HL-60/S4 (cell line): ENCODE results near the gene PRKCH.

Experiments used
- in situ Hi-C: fragments of 300-500 bp; cut with MboI; formaldehyde crosslinking; loops from 2 replicates; pipeline ENCODE4 v1.14.3; 2022; ENCODE audit warnings: low sequenced_read_pairs

PRKCH gene

DNA sequence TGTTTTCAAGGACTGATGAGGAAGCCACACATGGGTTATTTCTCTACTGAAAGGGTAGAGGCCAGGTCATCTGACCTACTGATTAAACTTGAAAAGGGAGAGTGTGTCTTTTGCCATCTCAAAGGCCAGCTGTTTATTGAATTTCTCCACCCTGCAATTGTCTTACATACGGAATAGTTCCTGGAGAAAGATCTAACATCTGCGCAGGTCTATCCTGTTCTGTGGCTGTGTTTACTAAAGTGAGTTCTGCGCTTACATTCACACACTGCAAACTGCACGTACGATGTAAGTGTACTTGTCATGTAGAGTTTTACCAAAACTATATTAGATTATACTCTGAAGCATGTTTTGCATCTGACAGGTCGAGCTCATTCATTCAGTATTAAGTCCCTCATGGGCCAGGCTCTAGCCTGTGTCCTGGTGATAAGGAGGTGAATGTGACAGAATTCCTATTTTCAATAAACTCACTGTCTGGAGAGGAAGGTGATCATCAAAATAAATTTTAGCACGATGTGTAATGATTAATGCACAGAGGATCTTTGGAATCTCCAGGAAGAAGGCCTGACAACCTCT, 96.6 kb downstream of the PRKCH start:
- in situ Hi-C loops, result no loop called here

DNA sequence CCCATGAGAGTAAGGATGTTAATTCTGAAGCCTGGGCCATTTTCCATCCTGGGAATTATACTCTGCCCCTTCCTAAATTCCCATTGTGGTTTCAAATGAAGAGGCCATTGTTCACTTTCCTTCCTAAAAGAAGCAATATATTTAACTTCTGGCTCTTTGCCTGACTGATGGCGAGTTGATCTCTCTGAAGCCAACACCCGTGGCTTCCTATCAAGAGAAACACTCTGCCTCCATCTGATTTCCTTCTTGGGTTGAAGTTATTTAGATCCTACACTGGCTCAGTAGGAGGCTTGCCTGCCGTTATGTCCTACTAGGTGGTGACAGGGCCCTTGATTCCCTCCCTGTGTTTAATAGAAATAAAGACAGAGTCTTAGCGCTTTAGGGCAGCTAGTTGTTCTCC, 97.4 kb downstream of the PRKCH start:
- in situ Hi-C loops, result no loop called here

DNA sequence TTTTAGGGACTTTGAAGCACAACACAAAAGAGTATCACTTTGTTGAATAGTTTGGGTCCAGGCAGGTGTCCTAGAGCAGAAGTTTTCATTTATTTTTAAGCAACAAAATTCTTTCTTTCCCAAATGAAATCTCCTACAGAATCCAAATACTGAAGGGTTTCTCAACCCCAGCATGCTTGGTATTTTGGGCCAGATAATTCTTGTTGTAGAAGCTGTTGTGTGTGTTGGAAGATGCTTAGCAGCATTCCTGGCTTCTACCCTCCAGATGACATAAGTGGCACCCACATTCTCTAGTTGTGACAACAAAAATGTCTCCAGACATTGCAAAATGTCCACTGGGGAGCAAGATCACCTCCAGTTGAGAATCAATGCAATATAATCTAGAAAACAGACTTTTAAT, 97.8 kb downstream of the PRKCH start:
- in situ Hi-C loops, result no loop called here

DNA sequence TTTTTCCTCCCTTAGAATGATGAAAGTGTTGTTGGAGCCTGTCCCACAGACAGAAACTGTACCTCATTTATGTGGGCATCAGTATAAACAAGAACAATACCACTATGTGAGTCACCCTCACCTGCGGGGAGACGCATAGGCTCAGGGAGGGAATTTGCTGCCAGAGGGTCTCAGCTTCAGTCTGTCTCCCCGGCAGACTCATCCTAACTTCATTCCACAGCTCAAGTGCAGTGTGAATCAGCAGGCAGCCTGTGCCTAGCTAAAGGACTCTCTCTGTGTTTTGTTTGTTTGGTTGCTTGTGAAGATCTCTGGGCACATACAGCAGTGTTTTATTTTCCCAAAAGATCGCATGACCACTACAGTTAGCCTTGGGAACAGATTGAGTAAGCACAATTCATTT, 98.9 kb downstream of the PRKCH start:
- in situ Hi-C loops, result no loop called here

DNA sequence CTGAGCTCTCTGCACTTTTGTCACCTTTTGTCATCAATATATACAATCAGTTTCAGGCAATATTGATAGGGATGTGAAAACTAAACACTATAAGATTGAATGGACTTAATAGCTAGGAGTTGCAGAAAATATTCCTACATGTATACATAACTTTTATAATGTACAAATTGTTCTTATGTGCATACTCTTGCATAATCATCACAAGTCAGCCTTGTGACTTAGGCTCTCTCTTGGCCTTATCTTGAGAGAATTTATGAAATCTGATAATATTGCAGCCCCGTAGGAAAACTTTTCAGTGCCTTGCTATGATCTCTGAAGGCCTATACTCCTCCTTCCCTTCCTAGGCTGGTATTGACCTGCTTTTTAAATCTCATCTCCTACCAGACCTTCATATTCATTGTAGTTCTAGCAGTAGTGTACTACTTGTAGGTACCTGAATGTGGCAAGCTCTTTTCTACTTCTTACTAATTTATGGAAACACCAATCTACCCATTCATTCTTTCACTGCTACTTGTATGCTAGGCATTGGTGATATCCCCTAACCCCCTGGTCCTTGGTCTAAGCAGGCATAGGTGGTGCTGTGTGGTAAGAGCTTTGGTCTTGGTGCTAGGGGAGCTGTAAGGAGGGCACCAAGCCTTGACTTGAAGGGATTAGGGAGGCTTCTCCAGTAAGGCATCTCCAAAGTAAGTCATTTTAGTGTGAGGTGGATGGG, 100.0 kb downstream of the PRKCH start:
- in situ Hi-C loops, result no loop called here

DNA sequence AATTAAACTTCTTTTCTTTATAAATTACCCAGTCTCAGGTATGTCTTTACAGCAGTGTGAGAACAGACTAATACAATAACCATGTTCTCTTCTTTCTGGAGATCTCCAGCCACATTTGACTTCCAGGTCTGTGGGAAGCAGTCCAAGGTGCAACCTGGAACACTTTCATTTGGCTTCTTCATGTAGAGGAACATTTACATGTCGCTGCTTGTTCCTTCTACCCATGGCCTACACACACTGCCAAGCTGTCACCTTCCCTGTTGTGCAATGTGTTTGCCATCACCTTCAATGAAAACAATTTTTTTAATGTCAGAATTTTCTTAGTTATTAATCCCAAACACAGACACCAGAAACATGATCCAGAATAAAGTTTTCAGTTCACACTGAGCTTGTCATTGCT, 104.7 kb downstream of the PRKCH start:
- in situ Hi-C loops, result no loop called here

DNA sequence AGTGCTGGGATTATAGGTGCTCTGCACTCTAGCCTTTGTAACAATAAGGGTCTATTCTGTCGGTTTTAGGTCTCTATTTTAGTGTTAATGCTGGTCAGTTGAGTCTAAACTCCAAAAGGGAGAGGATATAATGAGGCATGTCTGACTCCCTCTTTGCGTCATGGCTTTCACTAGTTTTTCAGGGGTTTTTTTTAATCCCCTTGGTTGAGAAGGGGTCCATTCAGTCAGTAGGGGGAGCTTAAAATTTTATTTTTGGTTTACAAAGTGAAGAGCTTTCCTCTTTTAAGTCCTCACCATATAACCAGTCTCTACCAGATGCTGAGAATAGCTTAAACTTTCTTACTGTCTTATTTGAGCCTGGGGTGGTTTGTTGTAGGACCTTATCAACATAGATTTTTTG, 106.9 kb downstream of the PRKCH start:
- in situ Hi-C loops, result no loop called here

DNA sequence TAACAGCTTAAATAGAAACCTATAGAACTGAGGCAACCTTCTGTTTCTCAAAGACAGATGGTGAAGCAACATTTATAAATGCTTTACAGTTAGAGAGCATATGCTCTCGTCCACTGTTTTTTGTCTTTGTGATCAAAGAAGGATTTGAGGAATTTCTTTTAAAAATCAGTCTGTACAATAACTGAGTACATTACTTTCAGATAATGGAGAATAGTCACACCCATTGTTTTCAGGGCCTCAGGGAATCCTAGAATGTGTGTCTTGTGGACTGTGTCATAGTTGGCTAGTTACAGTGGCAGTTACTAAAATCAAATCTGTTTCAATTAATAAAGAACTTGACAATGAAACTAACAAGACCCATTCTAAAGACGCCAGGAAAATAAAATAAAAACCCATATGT, 107.9 kb downstream of the PRKCH start:
- in situ Hi-C loops, result no loop called here

DNA sequence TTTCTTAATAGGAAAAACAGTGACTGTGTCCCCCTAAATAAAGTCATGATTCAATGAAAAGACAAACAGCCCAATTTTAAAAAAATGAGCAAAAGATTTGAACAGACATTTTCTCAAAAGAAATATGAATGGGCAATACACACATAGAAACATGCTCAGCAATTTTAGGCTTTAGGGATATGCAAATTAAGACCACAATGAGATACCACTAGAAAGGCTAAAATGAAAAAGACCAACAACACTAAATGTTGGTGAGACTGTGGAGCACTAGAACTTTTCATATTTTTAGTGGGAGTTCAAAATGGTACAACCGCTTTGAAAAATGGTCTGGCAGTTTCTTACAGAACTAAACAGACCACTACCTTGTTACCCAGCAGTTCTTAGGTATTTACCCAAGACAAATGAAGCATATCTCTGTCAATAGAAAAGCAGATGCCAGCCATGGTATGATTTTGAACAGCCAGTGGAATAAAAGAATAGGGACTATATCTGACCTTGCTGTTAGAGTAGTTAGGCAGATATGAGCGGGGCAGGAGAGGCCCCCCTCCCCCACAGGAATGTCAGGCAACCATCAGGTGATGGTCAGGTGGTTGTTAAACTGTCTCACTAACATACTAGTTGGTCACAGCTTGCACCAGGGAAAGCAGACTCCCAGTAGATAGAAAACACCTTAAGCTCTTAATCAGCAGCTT, 108.8 kb downstream of the PRKCH start:
- in situ Hi-C loops, result no loop called here

DNA sequence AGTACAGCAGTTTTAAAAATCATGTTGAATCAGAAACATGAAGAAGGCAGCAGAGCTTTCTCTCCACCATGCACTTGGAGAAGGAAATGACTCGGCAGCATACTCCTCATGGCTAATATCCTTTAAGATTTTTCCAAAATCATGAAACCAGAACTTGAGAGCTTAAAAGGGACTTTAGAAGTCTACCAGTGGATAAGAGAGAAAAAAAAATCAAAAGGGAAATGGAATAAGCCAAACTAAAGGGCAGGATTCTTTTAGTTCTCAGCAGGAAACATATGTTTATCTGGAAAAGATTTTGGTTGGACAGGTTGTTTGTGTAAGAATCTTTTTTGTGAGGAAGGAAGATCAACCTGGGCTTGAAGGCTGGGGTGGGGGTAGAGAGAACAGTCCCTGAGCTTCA, 111.8 kb downstream of the PRKCH start:
- in situ Hi-C loops, result no loop called here

DNA sequence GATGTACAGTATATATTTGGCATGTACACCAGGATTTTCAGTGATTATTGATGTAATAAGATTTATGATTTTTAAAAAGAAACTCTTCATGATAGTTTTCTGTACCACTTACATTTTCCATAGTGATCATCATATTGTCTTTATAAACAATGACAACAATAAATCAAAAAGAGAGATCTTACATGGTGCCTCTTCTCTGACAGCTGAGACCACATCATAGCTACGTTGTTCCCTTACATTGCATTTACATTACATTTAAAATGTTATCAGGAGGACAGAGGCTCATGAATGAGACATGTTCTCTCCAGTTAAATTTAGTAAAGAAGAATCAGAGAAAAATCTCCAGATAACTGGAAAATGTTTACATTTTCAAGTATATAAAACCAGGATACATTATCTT, 112.4 kb downstream of the PRKCH start:
- in situ Hi-C loops, result no loop called here

DNA sequence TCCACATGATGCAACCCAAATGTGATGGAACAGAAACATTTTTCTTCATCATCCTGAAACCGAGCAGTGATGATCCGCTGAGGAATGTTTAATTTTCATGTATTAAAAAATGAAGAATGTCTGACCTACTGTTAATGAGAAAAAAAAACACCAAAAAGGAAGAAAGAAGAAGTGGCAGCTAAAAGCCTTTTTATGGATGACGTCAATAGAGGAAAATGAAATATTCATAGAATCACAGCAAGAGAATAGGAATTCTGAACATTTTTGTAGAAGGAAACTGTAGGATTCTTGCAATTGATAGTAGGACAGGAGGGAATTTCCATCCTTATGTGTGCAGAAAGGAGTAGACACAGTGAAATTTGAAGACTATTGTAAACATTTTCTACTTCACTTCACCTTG, 112.9 kb downstream of the PRKCH start:
- in situ Hi-C loops, result no loop called here

DNA sequence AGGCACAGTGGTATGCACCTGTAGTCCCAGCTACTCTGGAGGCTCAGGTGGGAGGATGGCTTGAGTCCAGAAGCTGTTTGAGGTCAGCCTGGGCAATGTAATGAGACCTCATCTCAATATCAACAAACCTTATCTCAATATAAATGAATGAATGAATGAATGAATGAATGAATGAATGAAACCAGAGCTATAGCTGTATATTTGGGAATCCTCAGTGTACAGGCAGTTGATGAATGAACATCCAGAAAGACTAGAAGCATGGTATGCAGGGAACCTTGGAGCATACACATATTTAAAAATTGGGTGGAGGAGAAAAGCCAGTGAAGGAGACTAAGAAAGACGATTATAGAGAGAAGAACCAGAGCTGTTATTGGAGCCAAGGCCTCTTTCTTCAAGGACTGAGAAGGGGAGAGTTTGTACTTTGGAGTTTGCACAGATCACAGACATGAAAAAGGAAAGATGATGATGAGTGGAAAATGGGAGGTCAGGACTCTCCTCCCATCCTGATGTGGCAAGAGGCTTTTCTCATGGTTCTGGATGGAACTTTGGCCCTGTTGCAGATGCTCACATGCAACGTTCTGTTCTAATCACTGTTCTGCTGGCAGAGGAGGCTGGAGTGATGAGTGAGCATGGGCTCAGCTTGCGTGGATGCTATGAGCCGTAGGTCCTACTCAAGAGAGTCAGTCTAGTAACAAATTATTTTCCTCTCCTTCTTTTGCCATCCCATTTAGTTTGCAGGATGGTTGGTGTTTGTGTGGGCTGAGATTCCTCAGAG, 114.4 kb downstream of the PRKCH start:
- in situ Hi-C loops, result no loop called here

DNA sequence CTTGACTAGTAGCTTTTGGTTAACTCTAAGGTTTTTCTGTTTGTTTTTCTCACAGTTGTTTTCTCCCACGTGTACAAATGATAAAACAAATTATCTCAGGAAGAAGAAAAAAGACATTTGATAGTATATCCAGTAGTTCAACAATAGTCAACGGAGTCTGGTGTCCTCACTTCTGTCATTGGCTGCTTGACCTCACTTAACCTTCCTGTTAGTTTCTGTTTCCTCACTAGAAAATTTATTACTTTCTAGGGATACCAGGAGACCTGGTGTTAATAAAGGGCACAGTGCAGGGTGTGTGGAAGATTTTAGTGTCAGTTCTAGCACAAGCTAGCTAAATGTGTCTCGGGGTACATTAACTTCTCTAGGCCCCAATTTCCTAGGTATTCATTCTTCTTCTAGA, 116.0 kb downstream of the PRKCH start:
- in situ Hi-C loops, result no loop called here

DNA sequence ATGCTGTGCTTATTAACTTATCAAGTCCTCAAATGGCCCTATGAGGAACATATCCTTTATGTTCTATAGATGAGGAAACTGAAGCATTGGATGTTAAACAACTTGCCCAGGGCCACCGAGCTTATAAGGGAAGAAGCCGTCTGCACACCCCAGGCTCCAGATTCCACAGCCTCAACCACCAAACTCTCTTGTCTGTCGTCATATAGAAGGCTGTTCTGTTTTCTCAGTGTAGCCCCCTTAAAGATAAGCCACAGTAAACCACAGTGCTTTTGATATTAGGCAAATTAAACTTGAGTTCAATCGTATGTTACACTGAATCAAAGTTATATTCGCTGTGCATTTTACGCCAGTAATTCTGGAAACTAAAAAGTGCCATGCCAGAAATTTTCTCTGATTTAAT, 116.7 kb downstream of the PRKCH start:
- in situ Hi-C loops, result no loop called here

DNA sequence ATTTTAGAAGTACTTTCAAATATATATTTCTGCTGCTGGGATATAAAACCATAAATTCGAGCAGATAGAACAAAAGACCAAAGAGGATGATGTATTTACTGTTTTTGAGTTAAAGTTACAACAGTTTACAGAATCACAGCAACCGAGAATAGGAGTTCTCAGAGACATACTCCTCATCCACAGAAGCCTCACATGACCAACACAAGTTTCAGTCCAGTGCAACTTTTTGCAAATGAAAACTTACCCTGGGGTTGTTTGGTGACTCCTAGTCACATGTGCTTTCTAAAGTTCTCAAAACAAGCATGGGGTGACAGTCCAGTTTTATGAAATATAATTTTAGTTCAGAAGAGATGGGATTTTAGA, 117.1 kb downstream of the PRKCH start:
- in situ Hi-C loops, result no loop called here

DNA sequence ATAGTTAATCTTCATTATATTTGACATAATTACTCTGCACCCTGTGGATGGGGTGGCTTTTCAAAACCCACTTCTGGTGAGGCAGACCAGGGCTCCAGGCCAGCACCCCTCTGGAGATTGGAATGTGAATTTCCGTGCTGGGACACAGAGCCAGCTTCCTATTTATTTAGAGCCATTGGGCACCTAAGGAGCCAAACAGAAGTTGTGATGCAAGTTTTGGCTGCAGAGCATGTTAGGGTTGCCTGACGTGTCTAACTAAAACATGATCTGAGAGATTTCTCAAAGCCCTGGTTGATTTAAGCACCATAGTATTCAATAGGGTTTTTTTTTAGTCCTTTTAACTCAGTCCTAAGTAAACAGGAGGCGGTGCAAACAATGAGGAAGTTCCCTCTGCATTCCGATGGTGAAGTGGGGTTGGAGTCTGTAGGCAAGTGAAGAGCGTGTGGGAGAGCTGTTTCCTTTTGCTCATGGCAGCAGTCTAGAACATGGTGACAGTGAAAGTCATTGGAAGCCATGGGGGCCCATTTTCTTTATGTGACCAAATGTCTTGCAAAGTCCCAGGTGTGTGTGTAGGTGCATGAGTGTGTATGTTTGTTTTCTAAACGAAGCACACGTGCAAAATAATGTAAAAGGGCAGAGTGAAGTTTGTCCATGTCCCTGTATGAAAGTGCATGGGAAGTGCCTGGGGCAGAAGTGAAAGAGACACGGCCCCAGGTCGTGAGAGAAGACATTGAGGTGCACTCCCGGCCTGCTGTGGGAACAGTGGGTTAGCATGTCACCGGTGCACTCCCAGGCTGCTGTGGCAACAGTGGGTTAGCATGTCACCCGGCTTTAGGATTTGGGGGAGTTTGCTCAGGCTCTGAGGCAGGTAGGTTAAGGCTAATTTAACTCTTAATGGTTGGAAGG, 117.7 kb downstream of the PRKCH start:
- in situ Hi-C loops, result no loop called here

DNA sequence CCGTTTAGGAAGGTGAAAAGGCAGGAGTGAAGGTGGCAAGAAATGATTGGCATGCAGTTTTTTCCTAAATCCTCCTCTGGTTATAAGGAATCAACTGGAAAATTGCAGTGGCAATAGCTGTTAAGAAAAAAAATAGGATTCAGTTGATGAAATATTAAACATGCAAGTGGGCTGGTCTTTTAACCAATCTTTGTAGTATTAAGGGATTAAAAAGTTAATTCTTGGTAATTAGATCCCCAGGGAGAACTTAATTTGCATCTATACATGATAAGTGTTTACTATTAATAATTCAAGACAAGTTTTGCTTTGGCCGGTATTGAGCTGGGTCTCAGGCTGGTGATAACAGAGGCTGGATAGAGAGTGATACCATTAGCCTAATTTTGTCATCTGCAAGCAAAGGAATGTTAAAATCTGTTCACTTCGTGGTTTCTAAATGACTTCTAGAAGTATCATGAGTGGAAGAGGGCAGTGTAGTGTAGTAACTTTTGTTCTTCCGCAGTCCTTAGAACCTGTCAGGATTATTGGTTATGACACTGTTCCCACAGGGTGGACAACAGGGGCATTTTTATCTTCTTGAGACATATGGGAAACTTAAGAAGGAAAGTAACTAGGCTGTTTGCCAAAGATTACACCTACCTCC, 118.5 kb downstream of the PRKCH start:
- in situ Hi-C loops, result no loop called here

DNA sequence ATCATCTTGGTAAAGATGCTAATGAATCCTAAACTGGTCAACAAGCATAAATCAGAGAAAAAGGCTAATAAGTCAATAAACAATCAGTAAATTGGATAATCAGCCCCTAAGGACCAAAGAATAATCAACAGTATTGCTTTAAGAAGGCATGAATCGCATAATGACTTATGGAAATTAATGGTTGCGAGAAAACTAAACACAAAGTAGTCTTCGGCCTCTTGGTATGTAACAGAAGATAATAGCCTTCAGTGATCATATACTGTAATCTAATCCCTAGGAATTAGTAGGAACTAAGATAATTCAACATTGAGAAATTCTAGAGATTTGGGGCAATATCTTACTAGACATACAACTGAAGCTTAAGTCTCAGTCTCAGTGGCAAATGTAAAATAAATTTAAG, 122.1 kb downstream of the PRKCH start:
- in situ Hi-C loops, result no loop called here

DNA sequence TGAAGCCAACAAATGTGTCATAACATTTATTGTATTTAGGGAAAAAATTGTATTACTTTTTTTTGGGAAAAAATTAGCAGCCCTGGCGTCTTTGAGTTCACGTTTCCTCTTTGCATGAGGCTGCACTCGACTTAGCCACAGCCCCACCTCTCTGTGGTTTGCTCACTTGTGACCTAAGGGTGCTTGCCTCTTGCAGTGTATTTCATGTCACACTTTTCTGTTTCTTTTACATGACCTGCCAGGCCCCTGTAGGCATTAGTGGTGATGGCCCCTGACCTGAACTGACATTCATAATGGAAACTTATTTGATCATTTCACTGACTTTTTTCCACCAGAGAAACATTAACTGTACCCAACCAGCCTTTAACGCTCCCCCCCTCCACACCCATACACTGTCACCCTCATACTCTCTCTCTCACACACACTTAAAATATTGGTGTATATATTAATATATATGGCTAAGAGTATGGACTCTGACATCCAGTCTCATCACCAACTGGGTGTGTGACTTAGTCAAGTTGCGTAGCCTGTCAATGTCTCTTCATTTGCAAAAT, 122.9 kb downstream of the PRKCH start:
- in situ Hi-C loops, result no loop called here
